ENCODE results near the gene HBM. TPM values are rescaled to one million over a fixed set of nuclear protein-coding genes. Genes with fewer than 3 reads are reported as not detected.

HBM gene
- total RNA-seq, 4 donors from 2014 or later = not detected

DNA sequence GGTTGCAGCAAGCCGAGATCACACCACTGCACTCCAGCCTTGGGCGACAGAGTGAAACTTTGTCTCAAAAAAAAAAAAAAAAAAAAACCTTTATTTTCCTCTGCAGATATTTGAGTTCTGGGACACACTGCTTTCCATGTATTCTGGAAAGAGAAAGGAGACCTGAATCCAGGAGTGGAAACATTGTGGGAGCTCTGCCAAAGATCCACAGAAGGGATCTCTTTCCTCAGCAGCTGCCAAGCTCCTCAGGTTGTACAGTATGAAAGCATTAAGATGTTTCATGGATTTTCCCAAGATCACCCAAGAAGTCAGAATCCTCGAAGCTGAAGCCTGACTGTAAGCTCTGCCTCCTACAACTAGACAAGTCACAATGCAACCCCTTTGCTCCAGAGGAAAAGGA is 40.8 kb upstream of the HBM start:
- Histone ChIP-seq H3K4me1 (no peaks in the 10 kb centered on the region), H3K27me3 (no peaks in the 10 kb centered on the region), H3K9me3 (no peaks in the 10 kb centered on the region), H3K27ac (no peak overlapping the region), H3K4me3 (no peak overlapping the region), H3K36me3 (no peaks in the 10 kb centered on the region)
- in situ Hi-C loops (cut with MboI; ENCODE audit: low pct_ligation_motif_present in 1 of 4, low pct_unique_long_range_greater_than_20kb in 1 of 4, low sequenced_read_pairs in 3 of 4) (no loop called here), intact Hi-C loops (cut with DNase I; ENCODE audit: low total_unique reads) (no loop called here)
- DNase-seq = no peak
- WGBS, 2 donors (ENCODE audit: low coverage in 1 of 2) = 80 to 89% methylated on average over 2 to 3 of the region's 3 CpGs
- no peak for TF ChIP-seq POLR2AphosphoS5 (IDR thresholded peaks at IDR 0.05)
- TF ChIP-seq, protein P1, sequence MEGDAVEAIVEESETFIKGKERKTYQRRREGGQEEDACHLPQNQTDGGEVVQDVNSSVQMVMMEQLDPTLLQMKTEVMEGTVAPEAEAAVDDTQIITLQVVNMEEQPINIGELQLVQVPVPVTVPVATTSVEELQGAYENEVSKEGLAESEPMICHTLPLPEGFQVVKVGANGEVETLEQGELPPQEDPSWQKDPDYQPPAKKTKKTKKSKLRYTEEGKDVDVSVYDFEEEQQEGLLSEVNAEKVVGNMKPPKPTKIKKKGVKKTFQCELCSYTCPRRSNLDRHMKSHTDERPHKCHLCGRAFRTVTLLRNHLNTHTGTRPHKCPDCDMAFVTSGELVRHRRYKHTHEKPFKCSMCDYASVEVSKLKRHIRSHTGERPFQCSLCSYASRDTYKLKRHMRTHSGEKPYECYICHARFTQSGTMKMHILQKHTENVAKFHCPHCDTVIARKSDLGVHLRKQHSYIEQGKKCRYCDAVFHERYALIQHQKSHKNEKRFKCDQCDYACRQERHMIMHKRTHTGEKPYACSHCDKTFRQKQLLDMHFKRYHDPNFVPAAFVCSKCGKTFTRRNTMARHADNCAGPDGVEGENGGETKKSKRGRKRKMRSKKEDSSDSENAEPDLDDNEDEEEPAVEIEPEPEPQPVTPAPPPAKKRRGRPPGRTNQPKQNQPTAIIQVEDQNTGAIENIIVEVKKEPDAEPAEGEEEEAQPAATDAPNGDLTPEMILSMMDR (IDR thresholded peaks at IDR 0.05) = no peak

DNA sequence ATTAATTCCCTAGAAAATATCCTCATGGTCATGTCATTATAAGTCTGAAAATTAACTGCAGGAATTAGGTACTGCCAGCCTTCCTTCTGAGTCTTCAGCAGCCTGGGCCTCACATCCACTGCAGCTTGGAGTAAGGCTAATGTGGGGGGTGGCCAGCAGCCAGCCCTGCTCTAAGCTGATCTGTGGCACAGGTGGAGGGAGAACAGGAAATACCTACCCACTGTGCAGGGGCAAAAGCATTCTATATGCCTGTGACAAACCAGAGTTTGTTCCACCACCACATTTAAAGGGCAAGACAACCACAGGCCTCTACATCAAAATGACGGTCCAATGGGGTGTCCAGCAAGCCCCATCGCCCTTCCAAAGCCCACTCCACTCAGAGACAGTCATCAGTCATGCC is 36.7 kb upstream of the HBM start:
- H3K27ac ChIP-seq = no peak overlapping the region
- 97% methylated on average over 2 of the region's 2 CpGs; no CpG with 5 or more reads in 1 of the 2 donors for WGBS, 2 donors (ENCODE audit: low coverage in 1 of 2)
- H3K9me3 ChIP-seq = no peaks in the 10 kb centered on the region
- intact Hi-C loops (cut with DNase I; ENCODE audit: low total_unique reads) (no loop called here), in situ Hi-C loops (cut with MboI; ENCODE audit: low pct_ligation_motif_present in 1 of 4, low pct_unique_long_range_greater_than_20kb in 1 of 4, low sequenced_read_pairs in 3 of 4) (no loop called here)
- no peaks in the 10 kb centered on the region for H3K4me1 ChIP-seq
- no peak for TF ChIP-seq EP300 (IDR thresholded peaks at IDR 0.05; ENCODE audit: low read depth)
- TF ChIP-seq, protein P1 (IDR thresholded peaks at IDR 0.05) = no peak
- TF ChIP-seq POLR2AphosphoS5 (IDR thresholded peaks at IDR 0.05) = no peak
- TF ChIP-seq POLR2A (IDR thresholded peaks at IDR 0.05) = no peak
- no peak overlapping the region for H3K4me3 ChIP-seq
- no peaks in the 10 kb centered on the region for H3K36me3 ChIP-seq
- H3K27me3 ChIP-seq = no peaks in the 10 kb centered on the region
- no peak for DNase-seq

DNA sequence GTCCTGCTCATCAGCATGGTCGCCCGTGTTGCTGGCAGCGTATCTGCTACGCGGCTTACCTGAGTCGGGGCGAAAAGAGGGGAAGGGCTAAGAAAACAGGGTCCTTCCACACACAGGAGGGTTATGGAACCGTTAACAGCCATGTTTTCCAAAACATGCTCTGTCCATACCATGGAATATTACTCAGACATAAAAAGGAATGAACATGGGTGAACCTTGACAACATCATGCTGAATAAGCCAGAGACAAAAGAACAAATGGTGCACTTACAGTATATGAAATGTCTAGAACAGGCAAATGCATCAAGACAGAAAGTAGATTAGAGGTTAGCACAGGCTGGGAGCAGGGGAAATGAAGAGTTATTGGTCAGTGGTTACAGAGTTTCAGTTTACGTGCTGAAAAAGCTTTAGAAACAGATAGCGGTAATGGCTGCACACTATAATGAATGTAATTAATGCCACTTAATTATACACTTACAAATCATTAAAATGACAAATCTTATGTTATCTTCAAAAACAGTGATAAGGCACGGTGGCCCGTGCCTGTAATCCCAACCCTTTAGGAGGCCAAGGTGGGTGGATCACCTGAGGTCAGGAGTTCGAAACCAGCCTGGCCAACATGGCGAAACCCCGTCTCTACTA is 35.1 kb upstream of the HBM start:
- intact Hi-C loops (cut with DNase I; ENCODE audit: low total_unique reads) = no loop called here
- H3K9me3 ChIP-seq = no peaks in the 10 kb centered on the region
- in situ Hi-C loops (cut with MboI; ENCODE audit: low pct_ligation_motif_present in 1 of 4, low pct_unique_long_range_greater_than_20kb in 1 of 4, low sequenced_read_pairs in 3 of 4) = no loop called here
- 92 to 98% methylated on average over 7 to 15 of the region's 15 CpGs for WGBS, 2 donors (ENCODE audit: low coverage in 1 of 2)
- TF ChIP-seq POLR2AphosphoS5 (IDR thresholded peaks at IDR 0.05) (no peak), EP300 (IDR thresholded peaks at IDR 0.05; ENCODE audit: low read depth) (no peak), POLR2A (IDR thresholded peaks at IDR 0.05) (no peak)
- TF ChIP-seq, protein P1 (IDR thresholded peaks at IDR 0.05) = no peak
- no peak overlapping the region for H3K27ac ChIP-seq
- DNase-seq = no peak
- H3K4me1 ChIP-seq = no peaks in the 10 kb centered on the region
- H3K27me3 ChIP-seq = no peaks in the 10 kb centered on the region
- no peak overlapping the region for H3K4me3 ChIP-seq
- H3K36me3 ChIP-seq = no peaks in the 10 kb centered on the region

DNA sequence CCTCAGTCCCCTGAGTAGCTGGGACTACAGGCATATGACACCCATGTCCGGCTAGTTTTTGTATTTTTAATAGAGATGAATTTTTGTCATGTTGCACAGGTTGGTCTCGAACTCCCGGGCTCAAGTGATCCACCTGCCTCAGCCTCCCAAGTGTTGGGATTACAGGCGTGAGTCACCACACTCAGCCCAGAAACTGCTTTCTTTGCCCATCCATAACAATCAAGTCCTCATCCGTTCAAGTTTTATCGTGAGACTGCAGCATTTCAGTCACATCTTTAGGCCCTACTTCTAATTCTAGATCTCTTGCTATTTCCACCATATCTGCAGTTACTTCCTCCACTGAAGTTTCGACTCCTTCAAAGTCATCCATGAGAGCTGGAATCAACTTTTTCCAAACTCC is 33.7 kb upstream of the HBM start:
- no peak for DNase-seq
- no peak overlapping the region for H3K4me3 ChIP-seq
- H3K36me3 ChIP-seq = no peaks in the 10 kb centered on the region
- no peak overlapping the region for H3K27ac ChIP-seq
- H3K9me3 ChIP-seq = no peaks in the 10 kb centered on the region
- no peaks in the 10 kb centered on the region for H3K27me3 ChIP-seq
- in situ Hi-C loops (cut with MboI; ENCODE audit: low pct_ligation_motif_present in 1 of 4, low pct_unique_long_range_greater_than_20kb in 1 of 4, low sequenced_read_pairs in 3 of 4) = no loop called here
- intact Hi-C loops (cut with DNase I; ENCODE audit: low total_unique reads) = no loop called here
- H3K4me1 ChIP-seq = peaks cover 0 to 2% (median under 1%) of the 10 kb centered on the region in 4 donors
- WGBS, 2 donors (ENCODE audit: low coverage in 1 of 2) = 87 to 93% methylated on average over 4 to 7 of the region's 7 CpGs
- TF ChIP-seq EP300 (IDR thresholded peaks at IDR 0.05; ENCODE audit: low read depth) = no peak
- TF ChIP-seq, protein P1 (IDR thresholded peaks at IDR 0.05) = no peak

All from transverse colon (tissue), 4 donors.